Naive thymus-derived CD8-positive, alpha-beta T cell (primary cell): ENCODE data around the gene LRRC8C. TPM values are rescaled to one million over a fixed set of nuclear protein-coding genes. Genes with fewer than 3 reads are reported as not detected.

Experiments used
- ATAC-seq, 2 donors: fragments of 150-1000 bp; cut with Tn5 transposase in 1 of 2; sonication (Bioruptor Pico), chemical (Tn5 transposase) in 1 of 2; 1 replicate in 1 of 2; 2 replicates in 1 of 2; pipeline ENCODE4 v1.10.0; 2021; ENCODE audit warnings: mild to moderate bottlenecking in 2 of 2, moderate library complexity in 2 of 2
- POLR2A ChIA-PET: fragments of 350-600 bp; sonication (Branson Sonifier 250); formaldehyde crosslinking; loops from one replicate; lab custom pipeline; 2021; ENCODE audit warnings: antibody characterized with exemption; lab: Charles Lee
- DNase-seq, 10 donors: peaks; one replicate each; pipeline versions ENCODE4 v3.0.0 to v3.0.0-alpha.2; 2020 to 2022
- H3K27ac Mint-ChIP-seq, 10 donors: one replicate each; pipeline ENCODE4 v1.8.0; 2020 to 2022; ENCODE audit warnings: mild to moderate bottlenecking in 10 of 10, mixed read lengths in 10 of 10, moderate library complexity in 4 of 10, inconsistent platforms in 1 of 10
- H3K27me3 Mint-ChIP-seq, 5 donors: one replicate each; pipeline ENCODE4 v1.8.0; 2021 to 2022; ENCODE audit warnings: mixed read lengths in 5 of 5
- H3K36me3 Mint-ChIP-seq, 3 donors: one replicate each; pipeline ENCODE4 v1.8.0; 2020 to 2022; ENCODE audit warnings: mixed read lengths in 3 of 3, mild to moderate bottlenecking in 2 of 3, inconsistent platforms in 1 of 3
- H3K4me1 Mint-ChIP-seq, 4 donors: one replicate each; pipeline ENCODE4 v1.8.0; 2021 to 2022; ENCODE audit warnings: mixed read lengths in 4 of 4
- H3K4me3 Mint-ChIP-seq, 10 donors: one replicate each; pipeline ENCODE4 v1.8.0; 2020 to 2022; ENCODE audit warnings: mild to moderate bottlenecking in 10 of 10, mixed read lengths in 10 of 10, moderate library complexity in 6 of 10, inconsistent platforms in 1 of 10
- H3K9me3 Mint-ChIP-seq, 9 donors: one replicate each; pipeline ENCODE4 v1.8.0; 2020 to 2022; ENCODE audit warnings: mixed read lengths in 9 of 9, mild to moderate bottlenecking in 3 of 9, inconsistent platforms in 1 of 9, moderate library complexity in 1 of 9
- polyA plus RNA-seq, 3 donors: library from polyadenylated mRNA; unstranded; fragments of 300-500 nt; fragmentation: Illumina TruSeq; gene quantifications; one replicate each; pipeline ENCODE4 v1.2.3, GENCODE V29; 2021
- total RNA-seq, 8 experiments: library from RNA in 2 of 8; stranded (reverse) in 2 of 8; gene quantifications; one replicate each; pipeline ENCODE4 v1.2.3 and lab custom pipeline; 2021 to 2026

LRRC8C gene
- total and polyA plus RNA-seq, 5 experiments from 2014 or later = 10.0 to 53.3 (median 19.2) TPM

- Mint-ChIP-seq H3K36me3 (peaks cover 0 to 3% (median 2%) of the 10 kb centered on the region in 3 donors), H3K27ac (peak overlapping the region in 2 of 10 donors; percentile 13 to 47), H3K9me3 (peaks cover 0 to 11% (median 2%) of the 10 kb centered on the region in 9 donors), H3K4me3 (no peak overlapping the region), H3K4me1 (peaks cover 23 to 34% (median 29%) of the 10 kb centered on the region in 4 donors), H3K27me3 (no peaks in the 10 kb centered on the region)
- POLR2A ChIA-PET = no interaction called here
- ATAC-seq = no peak
- DNase-seq = no peak
Observed at GRCh38 chr1:89737985-89738510, 105.1 kb downstream of the LRRC8C start.

GRCh38 chr1:89739013-89739843 is 106.3 kb downstream of the LRRC8C start:
- Mint-ChIP-seq H3K4me3 (peak overlapping the region in 6 of 10 donors; percentile 5 to 48 (median 22)), H3K27me3 (no peaks in the 10 kb centered on the region), H3K27ac (peak overlapping the region; percentile 6 to 89 (median 76)), H3K36me3 (peaks cover 0 to 8% (median 2%) of the 10 kb centered on the region in 3 donors), H3K9me3 (peaks cover 0 to 11% (median 2%) of the 10 kb centered on the region in 9 donors), H3K4me1 (peaks cover 25 to 34% (median 29%) of the 10 kb centered on the region in 4 donors)
- DNase-seq (no peak), ATAC-seq (no peak)
- POLR2A ChIA-PET = interaction anchor here (0.9 to 2.5 kb wide), 2 partner anchors 11 to 24 kb away, joined by 3 to 6 read pairs; no protein-coding TSS in a partner anchor

GRCh38 chr1:89739844-89740216 is 106.9 kb downstream of the LRRC8C start:
- H3K27ac Mint-ChIP-seq = peak overlapping the region; percentile 6 to 89 (median 76)
- peaks cover 0 to 11% (median 2%) of the 10 kb centered on the region in 9 donors for H3K9me3 Mint-ChIP-seq
- DNase-seq (peak in 1 of 10 donors; percentile 18), ATAC-seq (peak in 1 of 2 donors; percentile 40)
- H3K36me3 Mint-ChIP-seq = peaks cover 0 to 10% (median 2%) of the 10 kb centered on the region in 3 donors
- H3K4me1 Mint-ChIP-seq = peaks cover 24 to 31% (median 29%) of the 10 kb centered on the region in 4 donors
- peak overlapping the region in 5 of 10 donors; percentile 9 to 38 (median 34) for H3K4me3 Mint-ChIP-seq
- no peaks in the 10 kb centered on the region for H3K27me3 Mint-ChIP-seq
- POLR2A ChIA-PET = interaction anchor here (0.7 to 2.5 kb wide), 4 partner anchors 12 to 106 kb away, joined by 3 to 6 read pairs (median 3); no protein-coding TSS in a partner anchor

GRCh38 chr1:89743788-89744187 is 110.9 kb downstream of the LRRC8C start:
- peaks cover 0 to 12% (median 2%) of the 10 kb centered on the region in 9 donors for H3K9me3 Mint-ChIP-seq
- ATAC-seq (no peak), DNase-seq (no peak)
- POLR2A ChIA-PET = no interaction called here
- no peak overlapping the region for H3K4me3 Mint-ChIP-seq
- peaks cover 0 to 17% (median 4%) of the 10 kb centered on the region in 3 donors for H3K36me3 Mint-ChIP-seq
- no peak overlapping the region for H3K27ac Mint-ChIP-seq
- H3K27me3 Mint-ChIP-seq = no peaks in the 10 kb centered on the region
- peaks cover 22 to 41% (median 37%) of the 10 kb centered on the region in 4 donors for H3K4me1 Mint-ChIP-seq

- peak overlapping the region in 2 of 10 donors; percentile 41 to 77 for H3K27ac Mint-ChIP-seq
- ATAC-seq (no peak), DNase-seq (no peak)
- no peak overlapping the region for H3K4me3 Mint-ChIP-seq
- peaks cover 0 to 2% (median 0%) of the 10 kb centered on the region in 9 donors for H3K9me3 Mint-ChIP-seq
- POLR2A ChIA-PET = interaction anchor here (2.3 kb wide), 1 partner anchor 11 kb away, joined by 5 read pairs; no protein-coding TSS in a partner anchor
- H3K27me3 Mint-ChIP-seq = no peaks in the 10 kb centered on the region
- H3K4me1 Mint-ChIP-seq = peaks cover 7 to 16% (median 12%) of the 10 kb centered on the region in 4 donors
- peaks cover 0 to 14% (median 2%) of the 10 kb centered on the region in 3 donors for H3K36me3 Mint-ChIP-seq
Observed at GRCh38 chr1:89746424-89747149, 113.7 kb downstream of the LRRC8C start.

- H3K27me3 Mint-ChIP-seq = no peaks in the 10 kb centered on the region
- H3K9me3 Mint-ChIP-seq = peaks cover 0 to 10% (median 0%) of the 10 kb centered on the region in 9 donors
- H3K4me1 Mint-ChIP-seq = peaks cover 36 to 61% (median 57%) of the 10 kb centered on the region in 4 donors
- POLR2A ChIA-PET = interaction anchor here (1.1 to 2.0 kb wide), 5 partner anchors 9 to 145 kb away, joined by 3 to 10 read pairs (median 6); partner anchors contain the start of gene LRRC8C
- ATAC-seq = no peak
- no peak for DNase-seq
- H3K27ac Mint-ChIP-seq = peak overlapping the region; percentile 53 to 99 (median 90)
- peak overlapping the region in 8 of 10 donors; percentile 42 to 66 (median 50) for H3K4me3 Mint-ChIP-seq
- H3K36me3 Mint-ChIP-seq = peaks cover 0 to 3% (median 0%) of the 10 kb centered on the region in 3 donors
Observed at GRCh38 chr1:89753761-89754160, 120.8 kb downstream of the LRRC8C start.

GRCh38 chr1:89754518-89754917 is 121.6 kb downstream of the LRRC8C start:
- Mint-ChIP-seq H3K9me3 (peaks cover 0 to 10% (median 0%) of the 10 kb centered on the region in 9 donors), H3K36me3 (peaks cover 0 to 3% (median 0%) of the 10 kb centered on the region in 3 donors), H3K4me1 (peaks cover 38 to 68% (median 64%) of the 10 kb centered on the region in 4 donors), H3K4me3 (peak overlapping the region in 8 of 10 donors; percentile 7 to 66 (median 48)), H3K27me3 (no peaks in the 10 kb centered on the region), H3K27ac (peak overlapping the region; percentile 53 to 99 (median 90))
- POLR2A ChIA-PET = interaction anchor here (2.0 to 4.8 kb wide), 2 partner anchors 122 to 144 kb away, joined by 6 to 31 read pairs; partner anchors contain the start of gene LRRC8C
- ATAC-seq (peak; percentile 12 to 27), DNase-seq (peak in 1 of 10 donors; percentile 14)

- Mint-ChIP-seq H3K9me3 (peaks cover 0 to 10% (median 0%) of the 10 kb centered on the region in 9 donors), H3K4me3 (peak overlapping the region in 1 of 10 donors; percentile 31)
Observed at GRCh38 chr1:89755591-89755990, 122.7 kb downstream of the LRRC8C start.

GRCh38 chr1:89757532-89757931 is 124.6 kb downstream of the LRRC8C start:
- Mint-ChIP-seq H3K27me3 (no peaks in the 10 kb centered on the region), H3K36me3 (peaks cover 0 to 3% (median 0%) of the 10 kb centered on the region in 3 donors), H3K4me1 (peaks cover 47 to 90% (median 85%) of the 10 kb centered on the region in 4 donors), H3K9me3 (peaks cover 0 to 10% (median 0%) of the 10 kb centered on the region in 9 donors), H3K4me3 (peak overlapping the region; percentile 65 to 86 (median 82)), H3K27ac (peak overlapping the region; percentile 84 to 99 (median 94))
- POLR2A ChIA-PET = interaction anchor here (0.5 to 5.1 kb wide), 17 partner anchors 10 to 212 kb away, joined by 3 to 52 read pairs (median 3); partner anchors contain the start of gene LRRC8C
- ATAC-seq (peak; percentile 60 to 74), DNase-seq (peak in 6 of 10 donors; percentile 15 to 56 (median 42))

More at GRCh38 chr1:89755591-89755990, 122.7 kb downstream of the LRRC8C start:
- no peaks in the 10 kb centered on the region for H3K27me3 Mint-ChIP-seq
- DNase-seq (no peak), ATAC-seq (no peak)
- POLR2A ChIA-PET = interaction anchor here (0.7 to 5.1 kb wide), 5 partner anchors 13 to 145 kb away, joined by 4 to 52 read pairs (median 12); partner anchors contain the start of gene LRRC8C
- peaks cover 0 to 3% (median 0%) of the 10 kb centered on the region in 3 donors for H3K36me3 Mint-ChIP-seq
- H3K27ac Mint-ChIP-seq = peak overlapping the region; percentile 53 to 99 (median 90)
- H3K4me1 Mint-ChIP-seq = peaks cover 41 to 74% (median 73%) of the 10 kb centered on the region in 4 donors

GRCh38 chr1:89758156-89758555 is 125.2 kb downstream of the LRRC8C start:
- DNase-seq (no peak), ATAC-seq (no peak)
- Mint-ChIP-seq H3K27me3 (no peaks in the 10 kb centered on the region), H3K9me3 (peaks cover 0 to 7% (median 0%) of the 10 kb centered on the region in 9 donors), H3K36me3 (no peaks in the 10 kb centered on the region), H3K27ac (peak overlapping the region; percentile 84 to 99 (median 94)), H3K4me3 (peak overlapping the region; percentile 65 to 86 (median 82)), H3K4me1 (peaks cover 48 to 91% (median 85%) of the 10 kb centered on the region in 4 donors)
- POLR2A ChIA-PET = interaction anchor here (0.8 to 5.1 kb wide), 11 partner anchors 9 to 767 kb away, joined by 3 to 52 read pairs (median 3); partner anchors contain the start of gene LRRC8C

GRCh38 chr1:89759036-89759435 is 126.1 kb downstream of the LRRC8C start:
- DNase-seq (no peak), ATAC-seq (no peak)
- H3K27ac Mint-ChIP-seq = peak overlapping the region; percentile 65 to 99 (median 88)
- POLR2A ChIA-PET = interaction anchor here (1.0 to 5.1 kb wide), 7 partner anchors 19 to 768 kb away, joined by 3 to 52 read pairs (median 3); partner anchors contain the start of gene LRRC8C
- peaks cover 0 to 1% (median 0%) of the 10 kb centered on the region in 3 donors for H3K36me3 Mint-ChIP-seq
- peak overlapping the region in 5 of 10 donors; percentile 37 to 68 (median 49) for H3K4me3 Mint-ChIP-seq
- peaks cover 51 to 94% (median 88%) of the 10 kb centered on the region in 4 donors for H3K4me1 Mint-ChIP-seq
- no peaks in the 10 kb centered on the region for H3K27me3 Mint-ChIP-seq
- H3K9me3 Mint-ChIP-seq = peaks cover 0 to 2% (median 0%) of the 10 kb centered on the region in 9 donors
